ENCODE data around the gene CADPS. TPM values are rescaled to one million over a fixed set of nuclear protein-coding genes. Genes with fewer than 3 reads are reported as not detected.

The CADPS gene
- total RNA-seq, 1 experiment from 2014 or later, result not detected

DNA sequence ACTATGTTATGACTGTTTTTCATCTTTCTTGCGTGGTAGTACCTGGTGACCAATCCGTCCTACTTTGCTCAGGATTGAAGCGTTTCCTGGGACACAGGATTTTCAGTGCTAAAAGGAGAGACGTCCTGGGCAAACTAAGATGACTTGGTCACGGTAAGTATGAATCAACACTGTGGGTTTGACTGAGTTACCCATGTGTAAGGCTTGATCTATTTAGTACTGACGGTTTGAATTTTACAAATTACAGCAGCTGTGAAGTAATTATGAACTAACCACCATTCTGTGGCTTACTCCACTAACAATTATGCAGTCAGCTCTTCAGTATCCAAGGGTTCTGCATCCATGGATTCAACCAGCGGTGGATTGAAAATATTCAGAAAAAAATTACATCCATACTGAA is 328.9 kb downstream of the CADPS start:
- no TSS peak for BruUV-seq (replicated peaks)
- peaks cover 27% of the 10 kb centered on the region for H3K27me3 ChIP-seq (replicated peaks; ENCODE audit: insufficient read depth, low read depth, low read length, poor library complexity)
- intact Hi-C loops (cut with micrococcal nuclease; ENCODE audit: unreplicated experiment), result no loop called here
- no peak overlapping the region for H3K27ac ChIP-seq (ENCODE audit: low read depth, low read length, poor library complexity, severe bottlenecking)
- no peaks in the 10 kb centered on the region for H3K36me3 ChIP-seq (ENCODE audit: insufficient read depth, low read length, poor library complexity, severe bottlenecking)
- no peaks in the 10 kb centered on the region for H3K9me3 ChIP-seq (ENCODE audit: low read depth, low read length, poor library complexity, severe bottlenecking)
- ChIA-PET POLR2A (ENCODE audit: low non-redundant PET) (no interaction called here), CTCF (no interaction called here)
- TF ChIP-seq EZH2 (IDR thresholded peaks at IDR 0.05; ENCODE audit: borderline replicate concordance, low read depth, low read length, poor library complexity, severe bottlenecking) (no peak), CTCF (conservative IDR thresholded peaks at IDR 0.05; ENCODE audit: low read depth, low read length) (no peak)
- DNase-seq (ENCODE audit: low spot score), result no peak
- H3K4me1 ChIP-seq (ENCODE audit: insufficient read depth, low read length, poor library complexity, severe bottlenecking), result no peaks in the 10 kb centered on the region
- H3K4me3 ChIP-seq (ENCODE audit: low read depth, low read length, poor library complexity, severe bottlenecking), result no peak overlapping the region

- H3K4me1 ChIP-seq (ENCODE audit: insufficient read depth, low read length, poor library complexity, severe bottlenecking), result no peaks in the 10 kb centered on the region
- H3K9me3 ChIP-seq (ENCODE audit: low read depth, low read length, poor library complexity, severe bottlenecking), result no peaks in the 10 kb centered on the region
- peaks cover 41% of the 10 kb centered on the region for H3K27me3 ChIP-seq (replicated peaks; ENCODE audit: insufficient read depth, low read depth, low read length, poor library complexity)
- DNase-seq (ENCODE audit: low spot score), result no peak
- no peak overlapping the region for H3K4me3 ChIP-seq (ENCODE audit: low read depth, low read length, poor library complexity, severe bottlenecking)
- ChIA-PET POLR2A (ENCODE audit: low non-redundant PET) (no interaction called here), CTCF (no interaction called here)
- intact Hi-C loops (cut with micrococcal nuclease; ENCODE audit: unreplicated experiment), result no loop called here
- no TSS peak for BruUV-seq (replicated peaks)
- no peak overlapping the region for H3K27ac ChIP-seq (ENCODE audit: low read depth, low read length, poor library complexity, severe bottlenecking)
- no peak for TF ChIP-seq CTCF (conservative IDR thresholded peaks at IDR 0.05; ENCODE audit: low read depth, low read length)
- TF ChIP-seq EZH2 (IDR thresholded peaks at IDR 0.05; ENCODE audit: borderline replicate concordance, low read depth, low read length, poor library complexity, severe bottlenecking), result no peak
- H3K36me3 ChIP-seq (ENCODE audit: insufficient read depth, low read length, poor library complexity, severe bottlenecking), result no peaks in the 10 kb centered on the region
Observed at GRCh38 chr3:62542185-62542584, 333.0 kb downstream of the CADPS start.

DNA sequence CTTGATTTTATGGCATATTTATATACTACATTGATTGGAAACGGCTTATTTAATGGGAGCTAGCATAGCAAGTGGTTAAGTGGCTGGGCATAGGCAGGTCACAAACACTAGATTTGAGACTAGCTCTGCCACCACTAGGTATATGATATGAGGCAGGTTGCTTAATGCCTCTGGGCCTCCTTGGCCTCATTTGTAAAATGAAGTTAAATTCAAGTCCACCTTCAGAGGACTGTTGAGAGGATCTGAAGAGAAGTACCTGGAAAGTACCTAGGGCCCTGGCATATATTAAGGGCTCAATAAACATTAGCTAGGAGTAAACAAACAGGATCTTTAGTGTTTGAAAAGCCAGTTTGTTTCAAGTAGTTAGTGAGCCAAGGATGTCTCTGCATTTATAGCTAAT is 335.5 kb downstream of the CADPS start:
- H3K27ac ChIP-seq (ENCODE audit: low read depth, low read length, poor library complexity, severe bottlenecking), result no peak overlapping the region
- intact Hi-C loops (cut with micrococcal nuclease; ENCODE audit: unreplicated experiment), result no loop called here
- BruUV-seq (replicated peaks), result no TSS peak
- ChIA-PET CTCF (no interaction called here), POLR2A (ENCODE audit: low non-redundant PET) (no interaction called here)
- no peaks in the 10 kb centered on the region for H3K9me3 ChIP-seq (ENCODE audit: low read depth, low read length, poor library complexity, severe bottlenecking)
- H3K36me3 ChIP-seq (ENCODE audit: insufficient read depth, low read length, poor library complexity, severe bottlenecking), result no peaks in the 10 kb centered on the region
- DNase-seq (ENCODE audit: low spot score), result no peak
- TF ChIP-seq CTCF (conservative IDR thresholded peaks at IDR 0.05; ENCODE audit: low read depth, low read length) (no peak), EZH2 (IDR thresholded peaks at IDR 0.05; ENCODE audit: borderline replicate concordance, low read depth, low read length, poor library complexity, severe bottlenecking) (no peak)
- H3K27me3 ChIP-seq (replicated peaks; ENCODE audit: insufficient read depth, low read depth, low read length, poor library complexity), result peaks cover 42% of the 10 kb centered on the region
- H3K4me1 ChIP-seq (ENCODE audit: insufficient read depth, low read length, poor library complexity, severe bottlenecking), result no peaks in the 10 kb centered on the region
- no peak overlapping the region for H3K4me3 ChIP-seq (ENCODE audit: low read depth, low read length, poor library complexity, severe bottlenecking)

Data from A673 (cell line).